Measurements from ENCODE around the gene DBX1. TPM values are rescaled to one million over a fixed set of nuclear protein-coding genes. Genes with fewer than 3 reads are reported as not detected.
"Not testable (repeated sequence)": the region's sequence is repeated elsewhere in the genome, so short reads cannot be mapped to it uniquely, and the experiment has no call there.

DBX1 gene, protein sequence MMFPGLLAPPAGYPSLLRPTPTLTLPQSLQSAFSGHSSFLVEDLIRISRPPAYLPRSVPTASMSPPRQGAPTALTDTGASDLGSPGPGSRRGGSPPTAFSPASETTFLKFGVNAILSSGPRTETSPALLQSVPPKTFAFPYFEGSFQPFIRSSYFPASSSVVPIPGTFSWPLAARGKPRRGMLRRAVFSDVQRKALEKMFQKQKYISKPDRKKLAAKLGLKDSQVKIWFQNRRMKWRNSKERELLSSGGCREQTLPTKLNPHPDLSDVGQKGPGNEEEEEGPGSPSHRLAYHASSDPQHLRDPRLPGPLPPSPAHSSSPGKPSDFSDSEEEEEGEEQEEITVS
- not detected for total RNA-seq

DNA sequence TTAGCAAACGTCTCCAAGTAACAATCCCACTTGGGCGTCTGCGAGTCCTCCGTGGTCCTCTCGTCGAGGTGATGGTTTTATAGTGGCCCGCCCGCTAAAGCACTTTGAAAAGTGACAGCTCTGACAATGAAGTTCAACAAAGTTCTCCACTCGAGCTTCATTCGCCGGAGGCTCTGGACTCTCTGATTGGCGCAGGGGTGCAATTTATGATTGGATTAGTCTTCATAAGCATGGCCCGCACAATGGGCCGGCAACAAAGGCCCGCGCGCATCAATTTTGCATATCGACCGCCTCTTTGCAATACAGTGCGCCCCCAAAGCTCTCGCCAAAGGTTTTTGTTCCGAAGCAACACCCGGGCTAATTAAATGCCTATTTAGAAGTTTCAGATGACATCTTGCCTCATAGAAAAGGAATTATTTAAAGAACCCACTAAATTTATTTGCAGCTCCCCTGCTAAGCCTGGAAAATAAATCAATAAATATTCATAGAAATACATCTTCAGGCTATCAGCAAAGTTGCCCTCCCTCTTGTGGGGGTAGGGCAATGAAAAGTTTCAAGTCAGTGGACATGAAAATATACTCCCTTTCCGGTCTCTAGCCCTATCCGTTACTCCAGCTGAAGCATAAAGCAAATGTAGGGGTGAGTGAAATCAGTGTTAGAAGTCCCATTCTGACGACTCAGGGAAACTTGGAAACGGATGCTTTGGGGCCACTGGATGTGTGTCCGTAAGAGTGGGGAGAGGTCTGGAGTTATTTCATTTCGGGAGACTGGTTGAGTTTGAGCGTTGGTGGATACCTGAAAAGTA is at the start of gene DBX1:
DBX1 (minus strand) TSS at position 51 of the 805 bp plus-strand sequence. CDS start 151 bp downstream, outside the sequence.
- no peak for DNase-seq

DNA sequence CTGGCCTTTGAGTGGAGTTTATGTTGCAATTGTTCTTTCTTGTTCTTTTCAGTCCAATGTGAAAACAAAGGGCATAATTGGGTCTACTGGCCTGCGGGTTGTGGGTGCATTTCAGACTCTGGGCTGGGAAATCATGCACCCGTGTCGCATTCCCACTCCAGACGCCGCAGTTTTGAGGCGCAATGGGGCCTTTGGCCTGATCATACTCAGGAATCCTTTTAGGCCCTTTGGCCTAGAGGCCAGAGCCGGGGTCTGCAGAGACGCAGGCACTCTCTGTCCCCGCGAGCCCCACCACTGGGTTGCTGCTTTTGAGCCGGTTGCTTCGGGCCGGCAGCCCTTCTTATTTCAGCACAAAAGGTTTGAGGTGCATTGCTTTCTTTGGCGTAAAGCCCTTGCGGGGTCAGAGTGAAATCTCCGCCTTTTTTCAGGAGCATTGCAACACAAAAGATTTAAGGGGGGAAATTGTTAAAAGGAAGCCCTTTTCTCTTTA is 48.4 kb upstream of the DBX1 start:
- DNase-seq: no peak

DNA sequence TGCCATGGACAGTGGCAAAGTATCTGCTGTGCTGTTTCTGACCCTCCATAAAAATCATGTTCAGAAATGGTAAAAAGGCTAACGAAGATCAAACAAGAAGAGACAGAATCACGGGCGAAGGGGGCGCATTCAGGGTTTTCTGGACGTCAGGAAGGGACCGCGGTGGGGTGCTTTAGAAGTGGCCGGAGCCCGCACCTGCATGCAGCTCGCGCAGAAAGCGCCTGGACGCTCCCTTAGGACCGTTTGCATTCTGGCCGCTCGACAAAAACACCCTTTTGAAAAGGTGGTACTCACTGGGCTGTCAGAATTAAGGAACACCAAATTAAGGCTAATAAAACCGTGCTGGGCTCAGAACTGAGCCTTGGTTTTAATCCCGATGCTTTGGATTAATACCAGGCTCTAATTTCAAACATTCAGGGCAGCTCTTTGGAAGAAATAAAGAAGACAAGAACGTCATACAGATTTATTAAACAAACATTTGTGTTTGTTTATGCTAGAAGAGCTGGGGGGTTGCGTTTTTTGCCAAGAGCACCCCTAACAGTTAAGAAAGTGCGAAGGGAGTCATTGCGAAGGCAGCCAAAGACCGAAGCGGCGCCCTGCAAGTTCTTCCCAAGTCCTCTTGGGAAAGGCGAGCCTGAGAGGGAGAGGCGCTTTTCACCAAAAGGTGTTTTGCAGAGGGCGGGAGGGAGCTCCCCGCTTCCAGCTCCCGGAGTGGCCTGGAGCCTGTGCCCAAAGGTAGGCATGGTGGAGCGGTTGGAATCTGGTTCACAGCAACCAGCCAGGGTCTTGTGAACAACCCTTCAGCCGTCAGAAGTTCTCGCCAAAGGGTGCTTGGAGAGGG is 47.7 kb upstream of the DBX1 start:
- no peak for DNase-seq

DNA sequence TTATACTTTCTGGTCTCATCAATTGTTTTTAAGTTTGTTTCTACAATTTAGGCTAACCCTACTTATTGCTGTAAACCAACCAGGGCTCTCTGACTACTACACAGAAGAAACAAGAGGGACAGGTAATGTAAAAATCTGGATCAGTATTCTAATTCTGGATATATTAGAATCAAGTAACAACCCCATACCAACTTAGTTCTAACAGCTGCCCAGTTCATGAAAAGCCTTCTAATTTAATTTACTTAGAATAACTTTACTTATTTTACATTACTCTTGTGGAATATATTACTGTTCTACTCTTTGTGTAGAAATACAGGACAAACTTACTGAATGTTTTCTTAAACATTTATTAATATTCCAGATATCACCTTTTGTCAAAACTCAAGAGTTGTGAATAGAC is 45.5 kb upstream of the DBX1 start:
- no peak for DNase-seq

DNA sequence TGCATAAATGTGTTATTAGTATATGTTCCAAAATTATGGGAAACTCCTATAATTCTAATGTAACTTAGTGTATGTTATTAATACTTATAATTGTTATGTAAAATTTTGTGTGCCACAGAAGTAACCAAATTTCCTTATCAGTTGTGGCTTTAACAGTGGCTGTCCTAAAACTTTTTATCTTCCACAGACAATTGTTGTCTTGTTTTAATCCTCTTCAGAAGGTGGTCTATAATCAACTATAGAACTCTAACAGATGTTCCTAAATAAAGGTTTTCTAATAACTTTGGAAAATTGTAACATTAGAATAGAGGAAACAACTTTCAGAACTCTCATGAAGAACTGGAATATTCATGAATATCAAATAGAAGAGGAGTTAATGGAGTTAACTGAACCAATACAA is 44.4 kb upstream of the DBX1 start:
- no peak for DNase-seq

DNA sequence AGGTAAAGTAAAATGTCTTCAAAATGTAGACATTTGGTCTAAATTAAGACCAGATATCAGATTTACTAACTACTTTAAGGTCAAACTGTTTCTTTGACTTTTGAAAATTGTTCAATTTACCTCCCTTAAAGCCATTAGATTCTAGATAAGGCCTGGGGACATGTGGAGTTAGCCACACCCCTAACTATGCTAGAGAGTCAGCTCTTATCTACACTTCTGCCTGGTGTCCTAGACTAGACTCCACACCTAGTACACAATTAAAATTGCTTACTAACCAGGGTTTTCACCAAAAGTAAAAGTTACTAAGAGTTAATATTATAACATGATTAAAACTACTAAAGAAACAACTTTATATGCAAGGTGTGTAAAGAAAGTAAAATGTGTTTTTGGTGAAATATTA is 43.6 kb upstream of the DBX1 start:
- DNase-seq: no peak

DNA sequence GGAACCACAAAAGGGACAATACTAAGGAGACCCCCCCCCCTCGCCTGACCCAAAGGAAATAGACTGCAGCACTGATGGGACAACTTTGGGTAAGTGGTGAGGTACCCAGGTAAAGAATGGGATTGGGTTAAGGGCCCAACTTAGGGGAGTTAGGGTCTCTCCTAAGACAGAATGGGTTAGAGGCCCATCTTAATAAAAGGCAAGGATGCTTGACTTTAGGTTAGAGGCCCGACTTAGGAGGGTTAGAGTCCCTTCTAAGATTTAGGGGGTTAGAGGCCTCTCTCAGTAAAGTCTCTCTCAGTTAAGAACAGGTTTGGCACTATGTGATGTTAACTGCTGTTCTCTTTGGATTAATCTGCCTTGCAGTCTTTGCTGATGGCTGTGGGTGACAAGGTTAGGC is 41.0 kb upstream of the DBX1 start:
- no peak for DNase-seq

DNA sequence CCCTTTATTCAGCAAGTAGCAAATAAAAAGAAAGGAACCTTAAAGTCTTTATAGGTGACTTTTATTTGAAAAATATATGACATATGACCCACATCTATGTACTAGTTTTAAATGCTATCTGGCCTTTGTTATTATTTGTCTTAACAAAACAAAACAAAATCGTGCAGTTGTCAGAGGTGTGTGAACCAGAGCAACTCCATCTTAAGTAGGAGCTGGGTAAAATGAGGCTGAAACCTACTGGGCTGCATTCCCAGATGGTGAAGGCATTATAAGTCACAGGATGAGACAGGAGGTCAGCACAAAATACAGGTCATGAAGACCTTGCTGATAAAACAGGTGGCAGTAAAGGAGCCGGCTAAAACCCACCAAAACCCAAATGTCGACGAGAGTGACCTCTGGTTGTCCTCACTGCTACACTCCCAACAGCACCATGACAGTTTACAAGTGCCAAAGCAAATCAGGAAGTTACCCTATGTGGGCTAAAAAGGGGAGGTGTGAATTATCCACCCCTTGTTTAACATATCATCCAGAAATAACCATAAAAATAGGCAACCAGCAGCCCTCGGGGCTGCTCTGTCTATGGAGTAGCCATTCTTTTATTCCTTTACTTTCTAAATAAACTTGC is 40.2 kb upstream of the DBX1 start:
- DNase-seq: not testable (repeated sequence)

DNA sequence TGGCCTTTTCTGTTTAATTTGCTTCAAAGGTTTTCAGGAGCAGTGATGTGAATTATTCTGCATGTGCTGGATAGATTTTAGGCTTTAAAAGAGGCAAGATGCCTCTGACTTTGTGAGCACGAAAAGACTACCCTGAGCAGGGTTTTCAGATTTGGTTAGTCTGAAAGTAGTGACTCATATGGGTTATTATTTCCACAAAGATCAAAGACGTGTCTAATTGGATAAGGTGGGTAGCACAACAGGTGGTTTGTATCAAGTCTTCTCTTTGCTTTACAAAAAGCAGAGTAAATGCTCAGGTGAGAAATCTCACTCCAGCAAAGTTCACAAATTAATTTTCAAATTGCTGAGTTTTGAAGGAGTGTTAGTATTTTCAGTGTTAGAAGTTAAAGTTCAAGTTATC is 37.6 kb upstream of the DBX1 start:
- DNase-seq: no peak

DNA sequence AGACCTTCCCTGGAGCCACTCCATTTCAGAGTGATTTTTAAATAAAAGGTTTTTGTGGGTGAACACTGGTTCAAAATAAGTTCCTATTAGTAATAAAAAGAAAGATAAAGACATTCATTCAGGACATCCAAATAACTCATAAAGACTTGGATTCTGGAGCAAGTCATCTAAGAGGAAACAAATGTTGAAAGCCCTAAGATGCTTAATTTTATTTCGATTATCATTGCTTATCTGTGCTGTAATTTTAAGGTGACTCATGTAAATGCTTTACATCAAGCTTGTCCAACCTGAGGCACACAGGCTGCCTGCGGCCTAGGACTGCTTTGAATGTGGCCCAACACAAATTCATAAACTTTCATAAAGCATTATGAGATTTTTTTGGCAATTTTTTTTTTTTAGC is 34.2 kb upstream of the DBX1 start:
- DNase-seq: no peak

DNA sequence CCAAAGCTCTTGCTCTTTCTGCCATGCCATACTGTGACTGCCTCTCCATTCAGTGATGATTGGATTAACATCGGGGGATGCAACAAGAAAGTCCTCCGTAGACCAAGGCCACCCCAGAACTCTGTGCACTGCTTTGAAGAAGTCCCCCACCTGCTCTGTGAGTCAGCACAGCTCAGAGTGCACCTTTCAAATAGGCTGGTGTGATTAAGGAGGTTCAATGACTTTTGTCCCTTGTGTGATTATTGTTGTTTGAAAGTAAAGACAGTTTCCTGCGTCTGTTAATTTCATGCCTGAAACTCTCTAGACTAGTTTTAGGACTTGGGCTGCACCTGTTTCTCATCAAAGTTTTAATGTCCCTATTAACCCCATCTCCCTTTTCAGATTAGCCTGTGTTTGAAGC is 33.0 kb upstream of the DBX1 start:
- DNase-seq: no peak

DNA sequence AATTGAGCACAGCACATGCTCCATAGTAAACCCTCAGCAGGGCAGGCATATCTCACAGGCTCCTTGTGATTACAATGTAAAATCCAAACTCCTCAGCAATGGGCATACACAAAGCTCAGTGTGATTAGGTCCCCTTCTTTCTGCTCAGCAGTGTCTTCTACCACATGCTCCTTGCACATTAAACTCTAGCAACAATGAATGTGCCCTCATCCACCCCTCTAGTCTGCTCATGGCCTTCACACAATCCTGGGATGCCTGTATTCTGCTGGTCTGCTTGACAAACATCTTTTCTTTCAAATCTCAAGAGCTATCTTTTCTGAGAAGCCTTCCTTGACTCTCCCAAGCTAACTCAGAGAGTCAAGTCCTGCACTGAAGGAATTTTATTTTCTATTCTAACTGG is 32.4 kb upstream of the DBX1 start:
- DNase-seq: no peak

DNA sequence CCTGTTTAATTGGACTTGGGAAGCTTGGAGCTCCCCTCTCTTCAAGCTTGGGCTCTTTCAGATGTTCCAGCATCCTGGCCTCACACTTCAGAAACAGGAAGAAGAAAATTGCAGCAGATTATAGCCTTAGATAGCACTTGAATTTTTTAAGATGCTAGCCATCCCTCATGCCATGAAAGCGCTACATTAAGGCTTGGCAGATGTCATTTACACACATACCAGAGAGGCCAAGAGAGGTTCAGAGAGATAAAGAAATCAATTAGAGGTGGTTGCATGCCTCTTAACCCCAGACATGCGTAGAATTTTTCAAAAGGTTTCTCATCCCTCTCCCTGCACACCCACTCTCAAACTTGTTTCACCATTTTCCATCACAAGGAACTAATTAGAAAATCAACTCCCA is 31.9 kb upstream of the DBX1 start:
- no peak for DNase-seq

DNA sequence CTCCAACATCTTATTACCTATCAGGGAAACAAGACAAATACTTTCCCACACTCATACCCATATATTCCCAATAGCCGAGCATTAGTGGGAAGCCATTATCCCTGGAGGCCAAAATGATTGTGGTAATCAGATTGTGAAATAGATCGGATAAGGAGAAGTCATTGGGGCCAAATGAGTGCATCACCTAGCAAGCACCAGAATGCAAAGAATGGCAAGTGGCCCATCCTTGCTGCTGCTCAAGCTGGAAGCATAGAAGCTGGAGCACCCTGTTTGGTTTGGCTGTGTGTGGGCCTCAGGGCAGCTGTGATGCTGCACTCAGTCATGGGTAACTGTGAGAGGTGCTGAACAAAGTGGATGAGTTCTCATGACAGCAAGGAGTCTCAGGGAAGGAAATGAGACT is 18.7 kb upstream of the DBX1 start:
- no peak for DNase-seq

DNA sequence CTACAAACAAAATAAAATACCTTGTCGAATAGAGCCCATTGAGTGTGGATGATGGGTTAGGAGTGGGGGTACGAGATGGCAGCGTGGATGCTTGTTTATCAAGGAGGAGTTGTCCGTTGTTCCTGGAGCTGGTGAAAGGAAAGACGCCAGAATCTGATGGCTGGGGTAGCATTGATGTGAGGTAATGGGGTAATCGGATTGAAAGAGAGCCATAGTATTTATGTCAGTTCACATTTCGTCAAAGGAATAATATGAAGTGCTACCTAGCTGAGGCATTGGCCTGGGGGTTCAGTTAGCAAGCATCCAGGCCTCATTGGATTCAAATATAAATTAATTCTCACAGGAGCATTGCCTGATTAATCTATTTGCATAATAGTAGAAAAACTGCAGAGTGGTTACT is 16.9 kb upstream of the DBX1 start:
- DNase-seq: no peak

DNA sequence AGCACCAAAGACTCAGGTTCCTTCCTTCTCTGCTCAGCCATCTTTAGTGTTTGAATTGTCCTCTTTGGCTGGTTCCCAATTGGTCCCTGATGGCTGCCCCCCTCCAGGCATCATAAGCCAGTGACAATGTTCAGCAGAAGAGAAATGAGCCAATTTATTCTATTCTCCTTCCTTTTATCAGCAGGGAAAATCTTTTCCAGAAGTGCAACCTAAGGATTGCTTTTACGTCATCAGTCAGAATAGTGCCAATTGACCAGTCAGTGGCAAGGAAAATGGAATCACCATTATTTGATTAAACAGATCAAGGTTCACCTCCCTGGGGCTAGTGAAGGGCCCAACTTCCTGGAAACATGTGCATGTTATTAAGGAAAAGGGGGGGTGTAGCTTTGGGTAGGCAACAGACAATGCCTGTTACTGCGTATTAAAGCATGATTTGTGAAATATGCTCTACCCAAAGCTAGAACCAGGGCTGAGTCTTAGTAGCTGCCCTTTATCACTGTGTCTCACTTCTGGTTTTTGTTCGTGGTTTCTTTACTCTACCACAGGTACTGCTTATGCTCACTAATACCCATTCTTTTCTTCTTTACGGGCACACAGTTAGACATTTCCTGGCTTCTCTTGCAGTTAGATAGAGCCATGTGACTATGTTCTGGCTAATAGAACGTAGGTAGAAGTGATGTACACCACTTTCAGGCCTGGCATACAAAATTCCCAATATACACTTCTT is 12.6 kb upstream of the DBX1 start:
- DNase-seq: no peak

DNA sequence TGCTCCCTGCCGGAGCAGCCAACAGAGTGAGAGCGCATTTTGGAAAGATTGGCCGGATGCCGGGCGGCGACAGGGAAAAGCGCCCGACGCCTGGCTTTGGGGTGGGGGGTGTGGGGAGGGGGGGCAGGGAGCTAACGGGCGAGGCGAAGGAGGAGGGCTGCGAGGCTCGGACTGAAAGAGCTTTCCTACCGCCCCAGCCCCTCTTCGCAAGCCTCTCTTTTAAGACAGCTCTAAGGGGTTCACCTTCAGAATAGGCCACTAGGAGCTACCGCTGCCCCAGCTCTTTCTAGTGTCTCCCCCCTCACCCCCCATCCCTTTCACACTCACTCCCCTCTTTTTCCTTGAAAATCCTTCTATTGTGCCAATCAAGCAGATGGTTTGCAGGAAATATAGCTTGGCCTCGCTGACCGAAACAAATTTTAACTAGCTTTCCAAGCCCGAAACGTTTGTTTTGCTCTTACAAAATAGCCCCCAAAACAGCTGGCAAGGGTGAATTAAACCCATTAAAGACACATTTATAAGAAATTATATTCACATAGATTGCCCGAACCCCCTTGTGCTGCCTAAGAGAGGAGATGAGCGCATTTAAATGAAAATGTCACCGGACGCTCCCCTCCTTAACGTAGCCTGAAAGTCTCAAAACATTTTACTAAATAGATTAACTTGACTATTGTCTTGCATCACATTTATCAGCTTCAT is 3.7 kb upstream of the DBX1 start:
- no peak for DNase-seq

DNA sequence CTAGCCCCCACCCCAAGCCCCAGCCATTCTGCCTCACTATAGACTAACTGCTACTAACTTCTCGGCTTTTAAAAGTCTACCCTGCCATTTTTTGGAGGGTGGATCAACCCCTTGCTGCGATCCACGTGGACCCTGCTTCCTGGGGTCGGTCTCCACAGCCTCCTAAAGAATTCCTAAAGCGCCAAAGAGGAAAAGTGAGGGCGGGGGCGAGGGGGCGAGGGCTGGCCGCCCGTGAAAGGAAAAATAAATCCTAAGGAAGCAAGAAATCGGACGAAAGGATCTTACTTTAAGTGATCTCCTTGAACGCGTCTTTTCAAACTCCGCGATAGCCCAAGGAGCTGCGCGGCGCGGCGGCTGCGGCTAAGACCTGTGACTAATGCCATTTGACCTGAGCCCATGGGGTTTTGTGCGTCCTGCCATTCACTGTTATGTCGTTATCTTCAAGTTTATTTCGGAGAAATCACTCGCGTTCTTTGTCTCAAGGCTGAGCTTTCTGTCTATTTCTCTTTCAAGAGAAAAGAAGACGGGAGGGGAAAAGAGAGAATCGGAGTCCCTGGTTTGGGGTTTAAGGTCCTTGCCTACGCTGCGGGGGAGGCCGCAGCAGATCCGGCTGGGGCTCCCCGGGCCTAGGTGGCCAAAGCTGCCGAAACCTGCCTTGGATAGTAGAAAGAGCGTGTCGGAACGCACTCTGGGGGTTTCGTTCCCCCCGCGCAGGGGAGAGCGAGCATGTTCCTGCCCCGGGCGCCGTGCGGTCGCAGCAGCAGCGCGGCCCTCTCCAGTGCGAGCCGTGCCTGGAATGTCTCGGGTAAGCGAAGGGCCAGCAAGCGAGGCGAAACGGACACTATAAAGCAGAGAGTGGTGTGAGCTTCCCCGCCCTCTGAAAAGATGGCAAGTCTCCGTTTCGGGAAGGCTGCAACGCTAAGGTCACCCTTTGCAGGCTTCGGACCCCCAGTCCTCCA is 2.8 kb upstream of the DBX1 start:
- DNase-seq: no peak

DNA sequence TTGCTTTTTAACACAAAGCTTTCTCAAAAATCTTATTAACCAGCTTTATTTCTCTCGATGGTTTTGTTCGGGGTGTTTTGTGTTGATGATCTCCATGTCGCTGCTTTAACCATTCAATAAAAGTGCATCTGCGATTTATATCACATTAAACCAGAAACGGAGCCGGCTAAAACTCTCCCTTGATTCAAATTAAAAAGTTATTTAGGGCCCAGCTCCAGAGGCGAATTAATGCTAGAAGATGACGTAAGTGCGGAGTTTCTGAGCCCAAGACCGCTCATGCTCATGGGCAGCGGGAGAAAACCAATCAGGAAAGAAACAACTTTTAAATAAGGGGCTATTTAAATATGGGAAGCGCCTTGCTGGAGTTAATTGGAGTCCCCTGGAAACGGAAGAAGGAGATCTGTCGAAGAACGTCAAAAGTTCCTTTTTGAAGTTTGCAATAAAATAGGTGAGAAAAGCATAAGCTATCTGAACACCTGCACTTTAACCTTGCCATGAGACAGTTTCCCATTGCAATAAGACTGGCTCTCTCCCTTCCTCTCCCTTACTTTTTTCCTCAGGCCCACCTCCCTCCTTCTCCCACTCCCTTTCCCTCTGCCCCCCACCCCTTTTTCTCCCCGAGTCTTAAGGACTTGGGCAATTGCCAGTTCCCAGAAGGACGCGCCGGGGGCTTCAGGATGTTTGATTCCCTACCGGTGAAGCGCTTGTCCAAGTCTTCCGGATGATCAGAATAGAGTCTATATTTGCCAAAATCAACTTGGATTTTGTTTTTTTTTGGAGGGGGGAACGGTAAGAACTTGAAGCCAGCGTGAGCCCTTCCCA is 1.9 kb upstream of the DBX1 start:
- no peak for DNase-seq

Data from skin of body (tissue), 2 donors.